Osteoblast (primary cell): ENCODE measurements around the gene B4GALNT2. TPM values are rescaled to one million over a fixed set of nuclear protein-coding genes. Genes with fewer than 3 reads are reported as not detected.
"Not testable (repeated sequence)": the region's sequence is repeated elsewhere in the genome, so short reads cannot be mapped to it uniquely, and the experiment has no call there.

Experiments
- DNase-seq: peaks from one replicate; pipeline ENCODE4 v3.0.0; 2011; ENCODE audit warnings: low spot score, mixed read lengths; ENCODE audit not compliant: insufficient read length; ENCODE audit errors: missing footprints
- H2AFZ ChIP-seq: 2 replicates; pipeline ENCODE4 v1.6.0; 2011; ENCODE audit warnings: mild to moderate bottlenecking, low read length
- H3K27ac ChIP-seq: 2 replicates; pipeline ENCODE4 v1.5.1; 2011; ENCODE audit warnings: mild to moderate bottlenecking, low read depth, low read length, moderate library complexity
- H3K27me3 ChIP-seq: 2 replicates; pipeline ENCODE4 v1.6.0; 2012; ENCODE audit warnings: mild to moderate bottlenecking, control low read depth, inconsistent platforms, low read length, moderate library complexity; ENCODE audit not compliant: insufficient read depth
- H3K36me3 ChIP-seq: 2 replicates; pipeline ENCODE4 v1.5.1; 2011; ENCODE audit warnings: mild to moderate bottlenecking, low read length, control low read depth, moderate library complexity; ENCODE audit not compliant: insufficient read depth
- H3K4me1 ChIP-seq: 2 replicates; pipeline ENCODE4 v1.5.1; 2011; ENCODE audit warnings: mild to moderate bottlenecking, low read length, control low read depth, moderate library complexity; ENCODE audit not compliant: insufficient read depth
- H3K4me2 ChIP-seq: 2 replicates; pipeline ENCODE4 v1.6.0; 2011; ENCODE audit warnings: mild to moderate bottlenecking, low read length; ENCODE audit not compliant: insufficient read depth
- H3K4me3 ChIP-seq: fragments of 200-600 bp; sonication (generic); 3 replicates; pipeline ENCODE4 v1.5.1; 2012; ENCODE audit warnings: mild to moderate bottlenecking, low read length, inconsistent platforms; ENCODE audit not compliant: insufficient read depth
- H3K79me2 ChIP-seq: 2 replicates; pipeline ENCODE4 v1.6.0; 2012; ENCODE audit warnings: mild to moderate bottlenecking, low read length, control low read depth, inconsistent platforms; ENCODE audit not compliant: insufficient read depth
- H3K9me3 ChIP-seq: 2 replicates; pipeline ENCODE4 v1.5.1; 2011; ENCODE audit warnings: low read depth, low read length, control low read depth
- H4K20me1 ChIP-seq: 2 replicates; pipeline ENCODE4 v1.6.0; 2012; ENCODE audit warnings: mild to moderate bottlenecking, low read length, control low read depth; ENCODE audit not compliant: insufficient read depth
- CTCF ChIP-seq: IDR thresholded peaks from 2 replicates; pipeline ENCODE4 v1.5.1; 2011; ENCODE audit warnings: mild to moderate bottlenecking, low read depth, low read length, moderate library complexity; ENCODE audit errors: extremely low read depth
- total RNA-seq: library from RNA; depleted of rRNA; stranded (reverse); fragments of >200 nt; gene quantifications from 2 replicates; pipeline ENCODE4 v1.2.3, GENCODE V29; 2012

B4GALNT2 gene
- total RNA-seq, 1 donor, result under 0.01 TPM

GRCh38 chr17:49180303-49180702 lies 47.7 kb downstream of the B4GALNT2 start:
- peak; percentile 98 for TF ChIP-seq CTCF
- H2AFZ ChIP-seq, result no peak overlapping the region
- peaks cover 7% of the 10 kb centered on the region for H3K9me3 ChIP-seq
- no peak overlapping the region for H3K4me2 ChIP-seq
- DNase-seq, result peak; percentile 92
- H3K4me1 ChIP-seq, result no peaks in the 10 kb centered on the region
- no peak overlapping the region for H3K27ac ChIP-seq
- H3K36me3 ChIP-seq, result no peaks in the 10 kb centered on the region
- no peaks in the 10 kb centered on the region for H3K27me3 ChIP-seq
- no peaks in the 10 kb centered on the region for H3K79me2 ChIP-seq
- H4K20me1 ChIP-seq, result no peaks in the 10 kb centered on the region
- no peak overlapping the region for H3K4me3 ChIP-seq

- H3K36me3 ChIP-seq, result no peaks in the 10 kb centered on the region
- no peak for DNase-seq
- no peak overlapping the region for H3K27ac ChIP-seq
- peaks cover 3% of the 10 kb centered on the region for H3K9me3 ChIP-seq
- H2AFZ ChIP-seq, result no peak overlapping the region
- TF ChIP-seq CTCF, result no peak
- no peak overlapping the region for H3K4me3 ChIP-seq
- no peaks in the 10 kb centered on the region for H3K4me1 ChIP-seq
- no peak overlapping the region for H3K4me2 ChIP-seq
- H4K20me1 ChIP-seq, result no peaks in the 10 kb centered on the region
- no peaks in the 10 kb centered on the region for H3K79me2 ChIP-seq
- no peaks in the 10 kb centered on the region for H3K27me3 ChIP-seq
These were observed 48.5 kb downstream of the B4GALNT2 start for GRCh38 chr17:49180998-49181635.

- Histone ChIP-seq H3K27ac (no peak overlapping the region), H3K4me3 (no peak overlapping the region), H3K9me3 (no peaks in the 10 kb centered on the region), H3K36me3 (no peaks in the 10 kb centered on the region), H3K79me2 (no peaks in the 10 kb centered on the region), H4K20me1 (no peaks in the 10 kb centered on the region), H3K4me1 (no peaks in the 10 kb centered on the region), H3K4me2 (no peak overlapping the region), H2AFZ (no peak overlapping the region), H3K27me3 (no peaks in the 10 kb centered on the region)
- TF ChIP-seq CTCF, result no peak
- no peak for DNase-seq
These were observed 50.8 kb downstream of the B4GALNT2 start for GRCh38 chr17:49183341-49183740.

- H3K4me1 ChIP-seq, result no peaks in the 10 kb centered on the region
- no peak for DNase-seq
- no peaks in the 10 kb centered on the region for H3K9me3 ChIP-seq
- no peaks in the 10 kb centered on the region for H3K27me3 ChIP-seq
- no peaks in the 10 kb centered on the region for H4K20me1 ChIP-seq
- TF ChIP-seq CTCF, result no peak
- H2AFZ ChIP-seq, result no peak overlapping the region
- H3K4me2 ChIP-seq, result no peak overlapping the region
- H3K4me3 ChIP-seq, result no peak overlapping the region
- H3K27ac ChIP-seq, result no peak overlapping the region
- H3K79me2 ChIP-seq, result no peaks in the 10 kb centered on the region
- H3K36me3 ChIP-seq, result no peaks in the 10 kb centered on the region
These were observed 51.2 kb downstream of the B4GALNT2 start for GRCh38 chr17:49183801-49184200.

- not testable (repeated sequence) for H3K79me2 ChIP-seq, H4K20me1 ChIP-seq, H3K27ac ChIP-seq, H3K27me3 ChIP-seq, H3K9me3 ChIP-seq, H3K4me1 ChIP-seq, H3K4me3 ChIP-seq, DNase-seq, H2AFZ ChIP-seq, H3K36me3 ChIP-seq, H3K4me2 ChIP-seq
These were observed 52.0 kb downstream of the B4GALNT2 start for GRCh38 chr17:49184522-49184921.

- not testable (repeated sequence) for DNase-seq, H2AFZ ChIP-seq, H3K79me2 ChIP-seq, H3K27ac ChIP-seq, H4K20me1 ChIP-seq, H3K9me3 ChIP-seq, H3K27me3 ChIP-seq, H3K4me1 ChIP-seq, H3K4me3 ChIP-seq, H3K36me3 ChIP-seq, H3K4me2 ChIP-seq
These were observed 52.8 kb downstream of the B4GALNT2 start for GRCh38 chr17:49185381-49185780.
